Measurements from ENCODE around the gene CEP131.

CEP131 gene

GRCh38 chr17:81197409-81197795, 25.4 kb downstream of the CEP131 start:
- no peak for DNase-seq

- no peak for DNase-seq
Observed at GRCh38 chr17:81196505-81197408, 26.0 kb downstream of the CEP131 start.

DNA sequence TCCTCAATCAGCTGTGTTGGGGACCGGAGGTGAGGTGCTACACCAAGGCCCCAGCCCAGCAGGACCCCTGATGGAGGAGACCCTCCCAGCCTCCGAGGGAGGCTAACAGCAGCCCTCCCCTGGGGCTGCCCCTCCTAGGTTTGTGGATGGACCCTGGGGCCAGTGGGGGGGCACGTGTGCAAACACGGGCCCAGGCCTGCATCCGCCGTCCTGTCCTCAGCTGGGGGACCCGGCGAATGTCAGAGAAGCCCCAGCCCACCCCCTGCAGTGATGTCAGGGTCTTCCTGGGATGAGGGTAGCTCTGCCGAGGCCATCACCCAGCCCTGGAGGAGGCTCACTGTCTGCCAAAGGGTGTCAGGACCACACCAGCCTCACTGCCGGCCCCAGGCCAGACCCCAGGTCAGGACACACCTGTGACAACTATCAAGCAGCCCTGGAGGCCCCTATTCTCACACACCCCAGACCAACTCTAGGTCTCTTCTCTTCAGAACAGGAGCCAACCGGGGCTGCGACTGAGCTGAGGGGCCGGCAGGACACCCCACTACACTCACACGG, 26.7 kb downstream of the CEP131 start:
- DNase-seq: no peak

GRCh38 chr17:81194941-81195901, 27.5 kb downstream of the CEP131 start:
- DNase-seq: no peak

- DNase-seq: no peak
Observed at GRCh38 chr17:81194225-81194760, 28.5 kb downstream of the CEP131 start.

DNA sequence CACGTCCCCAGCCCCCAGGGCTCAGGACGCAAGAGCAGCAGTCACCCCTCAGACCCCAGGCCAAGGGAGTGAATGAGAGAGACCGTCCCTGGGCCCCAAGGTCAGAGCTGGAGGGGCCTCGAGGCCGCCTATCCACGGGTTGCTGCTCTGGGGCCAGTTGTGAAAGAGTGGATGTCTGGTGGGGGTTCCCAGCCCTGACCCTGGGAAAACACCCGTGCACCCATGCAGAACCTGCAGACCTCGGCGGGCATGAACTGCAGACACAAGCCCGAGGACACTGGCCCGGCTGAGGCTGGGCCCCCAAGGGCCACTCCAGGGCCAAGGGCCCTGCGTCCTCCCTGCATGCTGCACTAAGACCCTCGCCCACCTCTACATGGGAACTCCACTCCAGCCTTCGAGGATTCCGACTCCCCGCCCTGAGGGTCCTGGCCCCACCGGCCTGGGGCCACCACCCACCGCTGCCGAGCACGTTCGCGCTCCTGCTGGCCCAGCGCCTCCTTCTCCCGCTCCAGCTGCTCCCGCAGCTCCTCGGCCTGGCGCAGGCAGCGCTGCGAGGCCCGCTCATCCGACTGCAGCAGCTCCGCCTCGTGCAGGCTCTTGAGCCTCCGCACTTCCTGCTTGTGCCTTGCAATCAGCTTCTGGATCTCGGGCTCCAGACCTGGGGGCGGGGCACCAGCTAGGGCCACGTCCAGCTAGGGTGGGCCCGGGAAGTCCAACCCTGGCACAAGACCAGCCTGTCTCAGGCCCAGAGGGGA, 29.1 kb downstream of the CEP131 start:
- DNase-seq: no peak

GRCh38 chr17:81193051-81193410, 29.7 kb downstream of the CEP131 start:
- DNase-seq: no peak

GRCh38 chr17:81192386-81193050, 30.2 kb downstream of the CEP131 start:
- DNase-seq: no peak

DNA sequence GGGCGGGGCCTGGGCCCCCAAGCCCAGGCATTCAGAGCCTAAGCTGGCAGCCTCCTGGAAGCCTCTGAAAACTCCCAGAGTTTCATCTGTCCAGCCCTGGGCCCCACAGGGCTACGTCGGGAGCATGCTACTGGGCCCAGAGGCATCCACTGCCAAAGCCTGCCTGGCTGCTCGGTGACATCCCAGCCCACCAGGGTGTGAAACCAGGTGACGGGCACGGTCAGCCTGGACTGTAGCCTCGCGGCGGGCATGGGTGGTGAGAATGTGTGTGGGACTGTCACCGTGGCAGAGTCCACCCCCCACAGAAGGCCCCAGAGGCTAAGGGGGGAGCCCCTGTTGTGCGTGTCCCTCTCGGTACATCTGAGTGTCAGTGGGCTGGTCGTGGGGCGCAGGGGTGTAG, 31.1 kb downstream of the CEP131 start:
- no peak for DNase-seq

DNA sequence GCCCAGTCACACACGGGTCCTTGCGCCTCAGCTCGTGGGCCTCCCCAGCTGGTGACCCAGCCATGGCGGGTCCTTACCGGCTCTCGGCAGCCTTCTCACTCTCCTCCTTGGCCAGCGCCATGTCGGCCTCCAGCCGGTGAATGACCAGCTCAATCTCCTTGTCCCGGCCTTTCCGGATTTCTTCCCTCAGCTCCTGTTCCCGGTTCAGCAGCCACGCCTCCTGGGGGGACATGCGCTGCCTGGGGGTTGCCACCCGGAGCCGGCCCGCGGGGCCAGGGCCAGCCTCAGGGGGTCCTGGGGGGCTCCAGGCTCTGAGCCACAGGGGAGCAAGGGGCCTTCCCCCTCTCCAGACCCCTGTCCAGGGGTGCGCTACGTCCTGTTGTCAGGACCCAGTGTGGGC, 31.6 kb downstream of the CEP131 start:
- DNase-seq: no peak

- DNase-seq: no peak
Observed at GRCh38 chr17:81190591-81190990, 32.2 kb downstream of the CEP131 start.

GRCh38 chr17:81189670-81190530, 32.9 kb downstream of the CEP131 start:
- DNase-seq: no peak

DNA sequence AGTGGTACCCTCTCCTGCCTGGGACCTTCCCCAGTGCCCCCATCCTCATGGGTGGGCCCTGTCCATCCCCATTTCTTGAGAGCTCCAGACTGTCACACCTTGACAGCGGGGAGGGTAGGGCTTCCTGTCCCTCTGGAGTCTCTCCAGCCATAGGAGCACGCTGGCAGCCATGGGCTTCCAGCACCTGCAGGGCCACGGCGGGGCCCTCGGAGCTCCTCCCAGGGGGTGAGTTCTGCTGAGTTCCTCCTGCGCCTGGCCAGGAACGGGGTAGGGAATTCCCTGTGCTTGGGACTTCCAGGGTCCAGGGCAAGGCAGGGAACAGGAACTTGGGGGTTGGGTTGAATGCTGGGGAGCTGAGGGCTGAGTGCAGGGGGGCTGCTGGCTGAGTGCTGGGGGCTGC, 33.7 kb downstream of the CEP131 start:
- no peak for DNase-seq

GRCh38 chr17:81188491-81188840, 34.3 kb downstream of the CEP131 start:
- no peak for DNase-seq

DNA sequence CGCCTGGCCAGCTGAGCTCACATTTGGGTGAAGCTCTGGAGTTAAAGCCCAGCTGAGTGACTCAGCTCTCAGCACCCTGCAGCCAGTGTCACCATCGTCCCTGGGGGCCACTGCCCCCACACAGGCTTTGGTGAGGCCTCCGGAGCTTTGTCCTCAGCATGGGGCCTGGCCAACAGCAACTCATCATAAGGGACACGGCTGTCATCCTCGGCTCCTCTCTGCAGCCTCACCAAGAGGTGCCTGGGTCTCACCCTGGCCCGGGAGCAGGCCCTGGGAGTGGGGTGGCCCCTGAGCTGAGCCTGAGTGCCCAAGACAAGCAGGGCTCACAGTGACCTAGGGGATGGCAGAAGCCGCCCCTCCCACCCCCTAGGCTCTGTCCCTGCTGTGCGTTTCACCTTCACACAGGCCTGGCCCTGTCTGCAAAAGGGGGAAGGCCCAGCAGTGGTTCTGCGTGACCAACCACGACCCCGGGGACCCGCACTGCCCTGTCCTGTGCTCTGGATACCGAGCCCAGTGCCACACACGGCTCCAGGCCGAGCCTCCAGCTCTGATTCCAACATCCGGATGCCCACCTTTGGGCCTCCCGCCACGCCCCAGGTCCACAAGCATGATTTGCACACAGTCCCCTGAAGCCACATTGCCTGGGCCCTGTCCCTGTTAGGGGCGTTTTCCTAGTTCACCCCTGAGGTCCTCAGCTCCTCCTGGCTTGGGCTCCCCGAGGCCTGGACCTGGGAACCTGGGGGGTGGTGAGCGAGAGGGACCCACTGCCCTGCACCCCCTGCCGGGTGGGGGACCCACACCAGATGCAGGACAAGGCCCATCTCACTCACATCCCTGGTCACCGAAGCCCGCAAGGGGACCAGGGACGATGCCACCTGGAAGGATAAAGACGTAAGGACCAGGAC, 34.9 kb downstream of the CEP131 start:
- DNase-seq: no peak

DNA sequence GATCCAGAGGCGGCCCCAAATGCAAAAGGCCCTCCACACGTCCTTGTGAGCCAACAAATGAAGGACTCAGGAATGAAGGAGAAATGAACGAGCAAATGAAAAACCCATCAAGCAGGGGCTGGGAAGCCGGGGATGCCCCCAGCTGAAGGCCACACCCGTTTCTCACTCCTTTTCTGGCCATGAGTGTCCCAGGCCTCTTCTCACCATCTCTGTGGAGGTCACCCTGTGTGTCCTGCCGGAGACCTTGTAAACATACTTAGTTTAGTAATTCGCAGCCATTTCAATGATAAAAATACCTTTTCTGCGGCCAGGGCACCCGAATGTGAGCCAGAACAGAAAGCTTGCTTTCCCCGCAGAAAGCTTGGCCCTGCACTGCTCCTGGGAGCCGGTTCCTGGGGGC, 35.6 kb downstream of the CEP131 start:
- DNase-seq: no peak

GRCh38 chr17:81186203-81186602, 36.6 kb downstream of the CEP131 start:
- DNase-seq: no peak

DNA sequence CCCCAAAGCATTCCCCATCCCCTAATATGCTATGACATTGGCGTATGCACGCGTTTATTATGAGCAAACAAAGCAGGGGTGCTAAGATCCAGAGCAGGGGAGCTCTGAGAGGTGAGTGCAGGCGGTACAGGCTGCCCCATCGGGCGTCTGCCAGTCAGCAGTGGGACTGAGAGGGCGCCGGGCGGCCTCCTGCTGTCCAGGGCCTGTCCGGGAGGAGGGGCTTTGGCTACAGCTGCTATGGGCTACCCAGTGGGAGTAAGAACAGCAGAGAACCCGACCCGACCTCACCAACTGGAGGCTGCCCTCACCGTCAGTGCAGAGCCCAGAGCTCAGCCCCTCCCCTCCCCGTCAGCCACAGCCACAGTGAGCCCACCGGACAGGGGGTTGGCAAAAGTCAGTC, 38.2 kb downstream of the CEP131 start:
- DNase-seq: no peak

DNA sequence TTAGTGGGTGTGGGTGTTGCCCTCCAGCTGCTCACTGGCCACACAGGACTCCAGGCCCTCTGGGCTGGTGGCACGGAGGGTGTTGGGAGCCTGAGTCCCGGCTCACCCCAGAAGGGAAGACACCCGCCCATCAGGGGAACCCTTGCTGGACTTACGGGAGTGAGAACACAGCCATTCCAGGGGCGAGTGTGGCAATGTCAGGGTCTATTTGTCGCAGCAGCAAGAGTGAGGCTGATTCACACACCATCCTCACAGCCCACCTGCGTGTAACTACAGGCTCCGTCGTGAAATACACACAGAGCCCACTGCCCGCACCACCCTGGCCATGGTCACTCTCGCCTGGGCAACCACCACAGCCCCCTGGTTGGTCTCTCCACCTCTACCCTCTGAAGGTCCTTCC, 39.0 kb downstream of the CEP131 start:
- DNase-seq: no peak

DNA sequence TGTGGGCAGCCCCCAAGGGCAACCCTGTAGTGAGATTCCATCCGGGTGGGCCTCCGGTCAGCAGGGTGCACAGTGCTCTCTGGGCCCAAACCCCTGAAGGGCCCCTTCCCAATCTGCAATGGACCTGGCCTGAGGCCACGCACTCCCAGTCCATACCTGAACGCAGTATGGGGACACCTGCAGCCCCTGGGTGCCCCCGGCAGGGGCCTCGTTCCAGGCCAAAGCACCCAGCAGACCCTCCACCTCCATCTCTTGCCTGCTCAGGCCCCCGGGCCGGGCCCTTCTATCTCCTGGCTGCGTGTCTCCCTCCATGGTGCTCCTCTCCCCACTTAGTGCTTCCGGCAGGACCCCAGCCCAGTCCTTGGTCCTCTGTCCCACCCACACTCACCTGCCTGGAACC, 39.4 kb downstream of the CEP131 start:
- DNase-seq: no peak

Data from Kasumi-1 (cell line).